ENCODE data around the gene TMCC1.
"Not testable (repeated sequence)": the region's sequence is repeated elsewhere in the genome, so short reads cannot be mapped to it uniquely, and the experiment has no call there.

TMCC1 gene

GRCh38 chr3:129673012-129673411, 220.5 kb downstream of the TMCC1 start:
- DNase-seq, result peak; percentile 75

- DNase-seq, result no peak
Observed at GRCh38 chr3:129672412-129672811, 221.1 kb downstream of the TMCC1 start.

- DNase-seq, result no peak
Observed at GRCh38 chr3:129665024-129665768, 228.3 kb downstream of the TMCC1 start.

GRCh38 chr3:129663930-129664646, 229.4 kb downstream of the TMCC1 start:
- DNase-seq, result no peak

GRCh38 chr3:129663045-129663446, 230.5 kb downstream of the TMCC1 start:
- DNase-seq, result no peak

- no peak for DNase-seq
Observed at GRCh38 chr3:129662191-129662608, 231.3 kb downstream of the TMCC1 start.

- DNase-seq, result no peak
Observed at GRCh38 chr3:129661766-129662165, 231.7 kb downstream of the TMCC1 start.

GRCh38 chr3:129658110-129658843, 235.2 kb downstream of the TMCC1 start:
- peak; percentile 25 for DNase-seq

GRCh38 chr3:129657261-129658046, 236.1 kb downstream of the TMCC1 start:
- peak; percentile 27 for DNase-seq

- DNase-seq, result no peak
Observed at GRCh38 chr3:129656659-129657247, 236.8 kb downstream of the TMCC1 start.

- no peak for DNase-seq
Observed at GRCh38 chr3:129655291-129655700, 238.2 kb downstream of the TMCC1 start.

- DNase-seq, result no peak
Observed at GRCh38 chr3:129654131-129654530, 239.4 kb downstream of the TMCC1 start.

- no peak for DNase-seq
Observed at GRCh38 chr3:129653019-129653418, 240.5 kb downstream of the TMCC1 start.

- DNase-seq, result no peak
Observed at GRCh38 chr3:129651435-129652202, 241.9 kb downstream of the TMCC1 start.

- DNase-seq, result peak; percentile 79
Observed at GRCh38 chr3:129650256-129650872, 243.1 kb downstream of the TMCC1 start.

- DNase-seq, result no peak
Observed at GRCh38 chr3:129648391-129648790, 245.1 kb downstream of the TMCC1 start.

GRCh38 chr3:129645286-129645685, 248.2 kb downstream of the TMCC1 start:
- peak; percentile 19 for DNase-seq

- DNase-seq, result no peak
Observed at GRCh38 chr3:129644836-129645235, 248.7 kb downstream of the TMCC1 start.

GRCh38 chr3:129641567-129642260, 251.8 kb downstream of the TMCC1 start:
- DNase-seq, result not testable (repeated sequence)

- DNase-seq, result not testable (repeated sequence)
Observed at GRCh38 chr3:129640985-129641384, 252.5 kb downstream of the TMCC1 start.
